Prostate gland (tissue), 2 donors: ENCODE results near the gene HSPBP1. TPM values are rescaled to one million over a fixed set of nuclear protein-coding genes. Genes with fewer than 3 reads are reported as not detected.
"Not testable (repeated sequence)": the region's sequence is repeated elsewhere in the genome, so short reads cannot be mapped to it uniquely, and the experiment has no call there.

ENCODE experiments used
- DNase-seq: peaks from one replicate; pipeline ENCODE4 v3.0.0-alpha.2; 2019; ENCODE audit warnings: low spot score
- H3K27ac ChIP-seq, 2 donors: fragments of 200-600 bp; sonication (generic); 2 replicates each; pipeline ENCODE4 v1.5.1; 2017 to 2019
- H3K27me3 ChIP-seq: fragments of 200-600 bp; sonication (generic); replicated peaks from 2 replicates; pipeline ENCODE4 v1.5.1; 2019; ENCODE audit not compliant: insufficient read depth
- H3K36me3 ChIP-seq, 2 donors: fragments of 200-600 bp; sonication (generic); 1 replicate in 1 of 2; 2 replicates in 1 of 2; pipeline versions ENCODE4 v1.5.1 to v1.8.1; 2017 to 2019
- H3K4me1 ChIP-seq: fragments of 200-600 bp; sonication (generic); replicated peaks from 2 replicates; pipeline ENCODE4 v1.5.1; 2019
- H3K4me3 ChIP-seq, 2 donors: fragments of 200-600 bp; sonication (generic); 2 replicates each; pipeline ENCODE4 v1.5.1; 2017 to 2019
- H3K9me3 ChIP-seq: fragments of 200-600 bp; sonication (generic); 2 replicates; pipeline ENCODE4 v1.5.1; 2017
- CTCF ChIP-seq, 4 experiments: fragments of 200-600 bp in 2 of 4; fragments of 450-650 bp in 2 of 4; sonication (generic) in 2 of 4; IDR thresholded peaks; 1 replicate in 3 of 4; 2 replicates in 1 of 4; pipeline ENCODE4 v1.5.1; 2016 to 2019; ENCODE audit warnings: antibody characterized with exemption in 4 of 4, mild to moderate bottlenecking in 2 of 4, moderate library complexity in 2 of 4
- POLR2A ChIP-seq: fragments of 450-650 bp; IDR thresholded peaks from one replicate; pipeline ENCODE4 v1.6.1; 2016; ENCODE audit warnings: antibody characterized with exemption, mild to moderate bottlenecking
- POLR2AphosphoS5 ChIP-seq: sonication (generic); formaldehyde crosslinking; IDR thresholded peaks from one replicate; pipeline ENCODE4 v1.6.1; 2017; ENCODE audit warnings: antibody characterized with exemption
- WGBS: methylation state at CpG from one replicate; pipeline ENCODE4 v1.1.5; 2018; 5-methylcytosine and 5-hydroxymethylcytosine counted together
- intact Hi-C: fragments of 100-400 bp; cut with DNase I; formaldehyde crosslinking; loops from one replicate; pipeline ENCODE4 v1.14.2; 2022
- total RNA-seq, 2 donors: library from RNA; depleted of rRNA; stranded (reverse); fragments of >200 nt; gene quantifications; one replicate each; pipeline ENCODE4 v1.1.0, GENCODE V29; 2016

HSPBP1 gene
- total RNA-seq = 10 to 100 TPM; 33.6 to 36.0 TPM

- peak; percentile 94 for DNase-seq
- WGBS = 3% methylated on average over 52 of the region's 52 CpGs
- intact Hi-C loops = loop anchor here (1.0 to 10.0 kb wide), 2 partner anchors 21 to 225 kb away; partner anchors contain the start of gene PPP6R1
- Histone ChIP-seq H3K27ac (peak within 1 kb of the TSS; percentile 68 to 81), H3K4me1 (peaks cover 3% of the 10 kb centered on the region), H3K36me3 (peaks cover 0 to 7% of the 10 kb centered on the region in 2 donors), H3K9me3 (no peaks in the 10 kb centered on the region), H3K4me3 (peak within 1 kb of the TSS; percentile 53 to 69), H3K27me3 (no peaks in the 10 kb centered on the region)
- peak in 1 of 4 experiments; percentile 6 for TF ChIP-seq CTCF (IDR thresholded peaks at IDR 0.05)
- TF ChIP-seq POLR2A = peak; percentile 26
- TF ChIP-seq POLR2AphosphoS5 = peak; percentile 97
Measured at GRCh38 chr19:55279770-55280643, at the start of gene HSPBP1. Gene HSPBP1, minus strand, starts transcription at chr19:55280110. Its CDS starts 502 bp downstream, at chr19:55279608.

- H3K4me1 ChIP-seq, H3K4me3 ChIP-seq, H3K36me3 ChIP-seq, H3K27ac ChIP-seq, DNase-seq, intact Hi-C loops, H3K9me3 ChIP-seq, H3K27me3 ChIP-seq: not testable (repeated sequence)
- 70% methylated on average over 4 of the region's 4 CpGs for WGBS
Measured at GRCh38 chr19:55328774-55329318, 48.9 kb upstream of the HSPBP1 start.

GRCh38 chr19:55325172-55325571 lies 45.3 kb upstream of the HSPBP1 start, which contains the start of gene TMEM150B:
Gene TMEM150B, minus strand, starts transcription at chr19:55325341. Its CDS starts 4,305 bp downstream, at chr19:55321036.
- 77% methylated on average over 14 of the region's 14 CpGs for WGBS
- Histone ChIP-seq H3K36me3 (no peaks in the 10 kb centered on the region), H3K27me3 (no peaks in the 10 kb centered on the region), H3K9me3 (no peaks in the 10 kb centered on the region), H3K4me3 (no peak within 1 kb of the TSS), H3K4me1 (no peaks in the 10 kb centered on the region), H3K27ac (no peak within 1 kb of the TSS)
- no peak for TF ChIP-seq POLR2A
- no peak for TF ChIP-seq POLR2AphosphoS5
- no peak for TF ChIP-seq CTCF (IDR thresholded peaks at IDR 0.05)
- intact Hi-C loops = no loop called here
- DNase-seq = no peak

GRCh38 chr19:55324662-55325061 lies 44.8 kb upstream of the HSPBP1 start:
- no peak for DNase-seq
- Histone ChIP-seq H3K36me3 (no peaks in the 10 kb centered on the region), H3K4me3 (no peak overlapping the region), H3K27me3 (no peaks in the 10 kb centered on the region), H3K4me1 (no peaks in the 10 kb centered on the region), H3K27ac (no peak overlapping the region), H3K9me3 (no peaks in the 10 kb centered on the region)
- no peak for TF ChIP-seq CTCF (IDR thresholded peaks at IDR 0.05)
- TF ChIP-seq POLR2A = no peak
- no peak for TF ChIP-seq POLR2AphosphoS5
- WGBS = 74% methylated on average over 6 of the region's 6 CpGs
- intact Hi-C loops = no loop called here

- Histone ChIP-seq H3K27me3 (no peaks in the 10 kb centered on the region), H3K27ac (no peak overlapping the region), H3K9me3 (no peaks in the 10 kb centered on the region), H3K4me1 (no peaks in the 10 kb centered on the region), H3K4me3 (no peak overlapping the region), H3K36me3 (no peaks in the 10 kb centered on the region)
- intact Hi-C loops = no loop called here
- 46% methylated on average over 12 of the region's 12 CpGs for WGBS
- no peak for DNase-seq
- TF ChIP-seq CTCF (IDR thresholded peaks at IDR 0.05) = no peak
- TF ChIP-seq POLR2A = no peak
- no peak for TF ChIP-seq POLR2AphosphoS5
Measured at GRCh38 chr19:55322204-55322885, 42.4 kb upstream of the HSPBP1 start.
